Stimulated activated CD8-positive, alpha-beta memory T cell treated with anti-CD3 and anti-CD28 coated beads, Interleukin-12 subunit alpha, Interleukin-12 subunit beta, amount 100 ng/mL, for 24 hours (primary cell): ENCODE measurements around the gene TACC3.

Experiments
- DNase-seq: peaks from one replicate; pipeline ENCODE4 v3.0.0-alpha.2; 2020; ENCODE audit errors: extremely low read depth

TACC3 gene

GRCh38 chr4:1746919-1747602 is 25.7 kb downstream of the TACC3 start:
- DNase-seq: no peak

- no peak for DNase-seq
These were observed 26.3 kb downstream of the TACC3 start for GRCh38 chr4:1747603-1747967.

- DNase-seq: peak; percentile 62
These were observed 27.2 kb downstream of the TACC3 start for GRCh38 chr4:1748465-1748995.

GRCh38 chr4:1749370-1749769 is 28.0 kb downstream of the TACC3 start:
- no peak for DNase-seq

- no peak for DNase-seq
These were observed 28.5 kb downstream of the TACC3 start for GRCh38 chr4:1749826-1750225.

GRCh38 chr4:1750381-1751154 is 29.2 kb downstream of the TACC3 start:
- DNase-seq: no peak

GRCh38 chr4:1751155-1751918 is 30.0 kb downstream of the TACC3 start:
- DNase-seq: no peak

- no peak for DNase-seq
These were observed 30.6 kb downstream of the TACC3 start for GRCh38 chr4:1751919-1752283.

GRCh38 chr4:1752284-1753041 is 31.1 kb downstream of the TACC3 start:
- DNase-seq: no peak

GRCh38 chr4:1753294-1753696 is 32.0 kb downstream of the TACC3 start:
- no peak for DNase-seq

GRCh38 chr4:1753697-1754311 is 32.5 kb downstream of the TACC3 start:
- DNase-seq: no peak

- no peak for DNase-seq
These were observed 33.0 kb downstream of the TACC3 start for GRCh38 chr4:1754336-1754735.

- DNase-seq: no peak
These were observed 34.0 kb downstream of the TACC3 start for GRCh38 chr4:1755297-1755696.

- no peak for DNase-seq
These were observed 34.8 kb downstream of the TACC3 start for GRCh38 chr4:1756079-1756478.

GRCh38 chr4:1756893-1757779 is 35.8 kb downstream of the TACC3 start:
- DNase-seq: no peak

GRCh38 chr4:1757836-1758235 is 36.5 kb downstream of the TACC3 start:
- DNase-seq: no peak

- DNase-seq: no peak
These were observed 37.2 kb downstream of the TACC3 start for GRCh38 chr4:1758306-1759121.

- no peak for DNase-seq
These were observed 38.0 kb downstream of the TACC3 start for GRCh38 chr4:1759170-1759817.

GRCh38 chr4:1759818-1760223 is 38.5 kb downstream of the TACC3 start:
- DNase-seq: no peak
